OCI-LY1 (cell line): ENCODE data around the gene PTPRM.

Experiments
- H2AFZ ChIP-seq: fragments of 200-600 bp; sonication (generic), shearing (Covaris generic); 2 replicates; pipeline ENCODE4 v1.6.0; 2014; ENCODE audit warnings: antibody characterized with exemption, mild to moderate bottlenecking, low read length
- H3F3A ChIP-seq: fragments of 200-600 bp; sonication (generic), shearing (Covaris generic); 2 replicates; pipeline ENCODE4 v1.6.0; 2014; ENCODE audit warnings: mild to moderate bottlenecking, antibody characterized with exemption, low read length, moderate library complexity; ENCODE audit not compliant: insufficient read depth
- H3K27ac ChIP-seq: fragments of 200-600 bp; sonication (generic); 2 replicates; pipeline ENCODE4 v1.5.1; 2014; ENCODE audit warnings: low read length, mixed run types, mild to moderate bottlenecking, low read depth; ENCODE audit not compliant: poor library complexity, severe bottlenecking
- H3K27me3 ChIP-seq: fragments of 200-600 bp; sonication (generic); 2 replicates; pipeline ENCODE4 v1.6.0; 2014; ENCODE audit warnings: antibody characterized with exemption, mild to moderate bottlenecking, low read length, moderate library complexity; ENCODE audit not compliant: insufficient read depth
- H3K36me3 ChIP-seq: fragments of 200-600 bp; sonication (generic); 2 replicates; pipeline ENCODE4 v1.6.1; 2014; ENCODE audit warnings: mild to moderate bottlenecking, antibody characterized with exemption, low read length, moderate library complexity, mixed read lengths; ENCODE audit not compliant: insufficient read depth
- H3K4me1 ChIP-seq: fragments of 200-600 bp; sonication (generic); 2 replicates; pipeline ENCODE4 v1.5.1; 2014; ENCODE audit warnings: mild to moderate bottlenecking, low read length, moderate library complexity; ENCODE audit not compliant: insufficient read depth, severe bottlenecking
- H3K4me2 ChIP-seq: fragments of 200-600 bp; sonication (generic), shearing (Covaris generic); 2 replicates; pipeline ENCODE4 v1.6.1; 2014; ENCODE audit warnings: low read length
- H3K4me3 ChIP-seq: fragments of 200-600 bp; sonication (generic); 2 replicates; pipeline ENCODE4 v1.5.1; 2014; ENCODE audit warnings: low read length, low read depth, mild to moderate bottlenecking, mixed read lengths; ENCODE audit not compliant: poor library complexity, severe bottlenecking
- H3K79me2 ChIP-seq: fragments of 200-600 bp; shearing (Covaris generic); 2 replicates; pipeline ENCODE4 v1.6.1; 2016; ENCODE audit warnings: mixed run types, low read length, mixed read lengths; ENCODE audit not compliant: insufficient read depth
- H3K9ac ChIP-seq: fragments of 200-600 bp; sonication (generic), shearing (Covaris generic); 2 replicates; pipeline ENCODE4 v1.6.1; 2014; ENCODE audit warnings: mild to moderate bottlenecking, low read length, mixed read lengths
- H3K9me2 ChIP-seq: fragments of 200-600 bp; sonication (generic), shearing (Covaris generic); 2 replicates; pipeline ENCODE4 v1.6.1; 2014; ENCODE audit warnings: low read depth, mild to moderate bottlenecking, low read length, mixed read lengths
- H3K9me3 ChIP-seq: fragments of 200-600 bp; shearing (Covaris generic); 2 replicates; pipeline ENCODE4 v1.6.1; 2014; ENCODE audit warnings: low read length, mixed read lengths
- H4K20me1 ChIP-seq: fragments of 200-600 bp; sonication (generic), shearing (Covaris generic); 2 replicates; pipeline ENCODE4 v1.6.0; 2016; ENCODE audit warnings: mild to moderate bottlenecking, low read length; ENCODE audit not compliant: insufficient read depth
- CTCF ChIP-seq: fragments of 200-600 bp; sonication (generic), shearing (Covaris generic); IDR thresholded peaks from 2 replicates; pipeline ENCODE4 v1.5.1; 2017; ENCODE audit warnings: mild to moderate bottlenecking, antibody characterized with exemption, low read length, moderate library complexity, mixed read lengths
- EZH2 ChIP-seq: fragments of 200-600 bp; sonication (generic), shearing (Covaris generic); IDR thresholded peaks from 2 replicates; pipeline ENCODE4 v1.8.0; 2017; ENCODE audit warnings: borderline replicate concordance, mixed run types, mild to moderate bottlenecking, antibody characterized with exemption, low read length, moderate library complexity, mixed read lengths

The PTPRM gene

DNA sequence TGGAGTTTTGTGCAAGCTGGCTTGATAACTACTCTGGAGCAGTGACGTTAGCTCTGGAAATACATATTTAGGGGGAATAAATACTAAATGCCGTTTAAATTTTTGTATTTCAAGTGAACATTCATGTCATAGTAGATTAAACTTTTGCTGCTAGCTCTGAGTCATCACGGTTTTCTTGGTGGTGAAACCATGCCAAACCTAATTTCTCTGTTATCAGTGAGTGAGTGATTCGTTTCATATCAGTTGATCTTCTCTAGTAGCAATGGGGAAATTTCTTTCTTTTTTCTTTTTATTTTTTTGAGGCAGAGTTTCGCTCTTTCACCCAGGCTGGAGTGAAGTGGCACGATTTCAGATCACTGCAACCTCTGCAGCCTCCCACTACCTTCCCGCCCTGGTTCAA, 211.1 kb downstream of the PTPRM start:
- Histone ChIP-seq H3K9me3 (no peaks in the 10 kb centered on the region), H3K9ac (no peak overlapping the region), H3F3A (no peaks in the 10 kb centered on the region), H3K27ac (no peak overlapping the region), H4K20me1 (no peaks in the 10 kb centered on the region), H3K9me2 (no peaks in the 10 kb centered on the region), H2AFZ (no peak overlapping the region), H3K4me2 (no peak overlapping the region), H3K79me2 (no peaks in the 10 kb centered on the region), H3K36me3 (no peaks in the 10 kb centered on the region), H3K4me3 (no peak overlapping the region), H3K27me3 (no peaks in the 10 kb centered on the region), H3K4me1 (no peaks in the 10 kb centered on the region)
- TF ChIP-seq EZH2: no peak
- TF ChIP-seq CTCF: no peak

- Histone ChIP-seq H3K9ac (no peak overlapping the region), H3F3A (no peaks in the 10 kb centered on the region), H3K79me2 (no peaks in the 10 kb centered on the region), H3K36me3 (no peaks in the 10 kb centered on the region), H3K4me1 (no peaks in the 10 kb centered on the region), H3K27ac (no peak overlapping the region), H3K4me2 (no peak overlapping the region), H3K27me3 (no peaks in the 10 kb centered on the region), H4K20me1 (no peaks in the 10 kb centered on the region), H3K9me2 (no peaks in the 10 kb centered on the region), H3K4me3 (no peak overlapping the region), H2AFZ (no peak overlapping the region), H3K9me3 (no peaks in the 10 kb centered on the region)
- TF ChIP-seq CTCF: no peak
These were observed 212.1 kb downstream of the PTPRM start for GRCh38 chr18:7779211-7779610.

DNA sequence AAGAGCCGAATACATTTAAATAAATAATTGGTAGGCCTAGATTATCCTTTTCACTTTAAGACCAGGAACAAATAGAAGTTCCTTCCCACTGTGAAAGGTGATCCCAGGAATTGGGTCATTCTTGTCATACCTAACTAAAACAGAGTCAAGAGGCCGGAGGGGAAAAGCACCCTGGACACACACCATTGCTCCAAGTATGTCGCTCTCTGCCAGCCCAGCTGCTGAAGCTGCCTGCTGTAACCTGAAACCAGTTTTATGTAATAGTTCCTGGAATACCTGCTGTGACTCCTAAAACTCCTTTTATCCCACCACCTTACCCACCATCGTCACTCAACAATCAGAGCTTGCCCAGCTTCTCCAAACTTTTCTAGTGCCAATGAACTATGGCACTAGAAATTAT, 217.1 kb downstream of the PTPRM start:
- no peak overlapping the region for H3K9ac ChIP-seq
- no peaks in the 10 kb centered on the region for H3K79me2 ChIP-seq
- no peak overlapping the region for H3K4me2 ChIP-seq
- H3K4me1 ChIP-seq: no peaks in the 10 kb centered on the region
- no peaks in the 10 kb centered on the region for H4K20me1 ChIP-seq
- no peaks in the 10 kb centered on the region for H3K36me3 ChIP-seq
- TF ChIP-seq CTCF (no peak), EZH2 (no peak)
- no peak overlapping the region for H3K4me3 ChIP-seq
- H3F3A ChIP-seq: no peaks in the 10 kb centered on the region
- no peak overlapping the region for H2AFZ ChIP-seq
- no peaks in the 10 kb centered on the region for H3K9me3 ChIP-seq
- no peaks in the 10 kb centered on the region for H3K27me3 ChIP-seq
- H3K27ac ChIP-seq: no peak overlapping the region
- no peaks in the 10 kb centered on the region for H3K9me2 ChIP-seq
